GM19467 (cell line): ENCODE results near the gene PCP4.
A peak's percentile ranks its signal among the peaks of the same experiment; 100 is the strongest.

Experiments
- ATAC-seq: cut with Tn5 transposase; IDR thresholded peaks from one replicate; pipeline ENCODE4 v1.9.1; 2021; ENCODE audit warnings: mild to moderate bottlenecking, moderate library complexity; ENCODE audit not compliant: unreplicated experiment

Gene PCP4

GRCh38 chr21:39867198-39867650, at the start of gene PCP4:
Gene PCP4 (plus strand): TSS chr21:39867438. CDS start chr21:39867502, 64 bp downstream.
- ATAC-seq, result peak; percentile 66

GRCh38 chr21:39818557-39818956, 48.7 kb upstream of the PCP4 start:
- ATAC-seq, result no peak

- no peak for ATAC-seq
These were observed 45.2 kb upstream of the PCP4 start for GRCh38 chr21:39822042-39822441.

DNA sequence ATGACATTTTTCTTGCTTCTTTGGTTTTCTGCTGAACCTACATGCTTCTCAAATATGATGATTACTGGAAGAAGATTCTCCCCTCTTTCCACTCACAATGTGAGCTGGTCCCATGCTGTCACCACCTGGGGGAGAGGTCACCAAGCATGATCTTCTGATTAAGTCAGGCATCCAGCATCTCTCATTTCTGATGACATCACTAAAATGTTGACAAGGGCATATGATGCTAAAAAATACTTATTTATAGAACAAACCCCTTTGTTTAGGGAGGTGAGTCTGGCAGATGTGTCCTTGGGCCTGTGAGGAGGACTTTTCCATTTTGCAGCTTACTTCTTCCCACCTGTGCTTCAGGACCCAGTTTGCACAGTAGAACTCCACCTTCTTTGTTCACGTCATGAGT, 42.0 kb upstream of the PCP4 start:
- no peak for ATAC-seq

DNA sequence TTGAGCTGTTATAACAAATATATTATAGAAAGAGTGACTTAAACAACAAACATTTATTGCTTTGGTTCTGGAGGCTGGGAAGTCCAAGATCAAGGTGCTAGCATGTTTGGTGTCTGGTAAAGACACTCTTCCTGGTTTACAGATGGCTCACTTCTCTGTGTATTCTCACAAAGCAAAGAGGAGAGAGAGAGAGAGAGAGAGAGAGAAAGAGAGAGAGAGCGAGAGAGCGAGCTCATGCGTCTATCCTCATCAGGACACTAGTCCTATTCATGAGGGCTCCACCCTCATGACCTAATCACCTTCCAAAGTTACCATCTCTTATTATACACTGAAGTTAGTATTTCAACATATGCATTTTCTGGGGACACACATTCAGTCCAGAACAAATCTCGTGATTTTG, 32.7 kb upstream of the PCP4 start:
- ATAC-seq, result no peak

DNA sequence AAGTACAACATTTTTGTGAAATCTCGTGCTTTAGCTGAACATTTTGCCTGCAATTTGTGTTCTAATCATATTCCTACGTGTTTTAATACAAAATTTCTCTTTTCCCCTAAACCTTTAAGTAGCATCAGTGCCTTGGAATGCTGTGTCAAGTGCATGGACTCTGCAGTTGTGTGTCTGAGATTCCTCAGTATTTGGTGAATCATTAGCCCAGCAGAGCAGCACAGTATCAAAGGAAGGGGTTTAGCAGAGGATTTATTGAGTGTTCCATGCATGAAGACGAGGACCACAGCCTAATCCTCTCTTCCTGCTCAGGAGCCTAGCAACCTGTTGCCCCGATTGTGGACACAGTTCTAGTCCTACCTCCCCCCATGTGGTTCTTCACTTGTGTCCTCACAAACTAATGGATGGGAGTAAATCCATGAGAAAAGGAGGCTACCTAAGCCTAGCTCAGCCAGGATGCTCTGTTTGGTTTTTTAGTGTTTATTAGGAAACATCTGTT, 29.3 kb upstream of the PCP4 start:
- no peak for ATAC-seq

DNA sequence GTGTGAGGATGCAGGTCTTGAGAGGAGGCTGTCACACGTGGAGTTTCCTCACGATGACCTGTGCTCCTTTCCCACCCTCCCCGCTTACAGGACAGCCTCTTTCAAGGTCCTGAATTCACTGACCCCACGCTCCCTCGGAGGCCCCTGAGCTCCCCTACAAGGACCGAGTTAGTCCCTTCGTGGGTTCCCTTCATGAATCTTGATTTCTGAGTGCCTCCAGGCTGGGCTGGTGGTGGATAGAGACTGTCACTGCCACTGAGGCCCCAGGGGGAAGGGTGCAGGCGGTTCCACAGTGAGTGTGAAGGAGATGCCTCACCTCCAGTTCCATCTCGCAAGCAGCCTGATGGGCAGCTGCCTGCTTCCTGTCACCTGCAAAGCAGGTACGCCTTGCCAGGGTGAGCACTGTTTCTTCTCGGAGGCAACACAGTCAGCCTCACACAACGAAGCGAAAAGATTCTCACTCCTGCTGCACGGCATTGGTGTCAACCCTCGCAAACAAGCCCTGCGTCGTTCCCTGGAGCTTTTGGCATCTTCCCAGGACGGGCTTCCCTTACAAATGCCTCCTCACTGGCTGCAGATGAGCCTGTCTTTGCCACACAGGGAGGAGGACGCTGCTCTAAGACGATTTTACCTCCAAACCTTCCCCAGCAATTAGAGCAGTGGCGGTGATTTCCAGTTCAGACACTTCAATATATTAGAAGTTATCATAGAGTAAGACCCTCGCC, 26.7 kb upstream of the PCP4 start:
- no peak for ATAC-seq

DNA sequence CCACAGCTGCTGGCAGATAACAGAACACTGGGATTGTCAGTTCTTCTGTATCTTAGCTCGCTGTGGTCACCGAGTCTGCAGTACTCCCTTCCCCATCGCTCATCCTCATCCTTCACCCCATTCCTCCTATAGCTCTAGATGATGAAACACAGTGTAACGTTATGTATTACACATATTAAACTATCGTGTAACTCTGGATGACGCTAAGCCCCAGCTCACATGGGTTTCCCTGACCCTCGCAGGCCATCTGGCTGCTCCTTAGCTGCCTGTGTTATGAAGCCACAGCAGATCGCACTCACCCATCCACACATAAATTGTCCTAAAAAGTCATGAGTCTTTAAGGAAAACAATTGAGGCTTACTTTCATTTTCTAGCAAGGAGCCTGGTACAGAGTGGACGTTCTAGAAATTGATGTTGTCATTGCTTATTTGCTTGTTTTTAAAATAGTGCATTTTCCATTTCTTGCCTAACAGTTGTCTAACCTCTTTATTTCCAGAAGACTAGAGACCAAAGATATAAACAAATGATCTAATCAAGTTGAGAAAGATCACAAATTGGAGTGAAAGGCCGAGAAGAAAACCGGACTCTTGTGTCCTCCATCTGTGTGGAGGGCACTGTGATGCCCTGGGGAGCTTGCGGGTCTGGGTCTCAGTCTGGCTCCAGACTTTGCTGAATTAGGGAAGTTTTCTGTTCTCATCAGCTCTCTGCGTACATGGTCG, 24.3 kb upstream of the PCP4 start:
- ATAC-seq, result no peak

DNA sequence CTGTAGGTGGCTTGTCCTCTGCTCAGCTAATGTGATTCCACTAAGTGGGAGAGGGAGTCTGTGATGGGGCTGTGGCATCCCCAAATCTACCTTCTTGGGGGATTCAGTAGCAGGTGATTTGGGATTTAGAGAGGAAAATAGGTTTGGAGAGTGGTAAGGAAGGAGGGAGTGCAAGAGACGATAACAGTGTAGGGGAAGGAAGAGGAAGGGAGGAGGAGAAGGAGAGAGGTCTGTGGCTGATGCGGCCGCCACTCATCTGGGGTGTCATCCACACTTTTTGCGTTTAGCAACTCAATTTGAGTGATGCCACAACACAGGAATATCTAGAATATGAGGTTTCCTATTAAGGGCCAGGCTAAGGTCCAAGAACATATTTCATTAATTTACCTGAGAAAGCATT, 23.8 kb upstream of the PCP4 start:
- ATAC-seq, result no peak

DNA sequence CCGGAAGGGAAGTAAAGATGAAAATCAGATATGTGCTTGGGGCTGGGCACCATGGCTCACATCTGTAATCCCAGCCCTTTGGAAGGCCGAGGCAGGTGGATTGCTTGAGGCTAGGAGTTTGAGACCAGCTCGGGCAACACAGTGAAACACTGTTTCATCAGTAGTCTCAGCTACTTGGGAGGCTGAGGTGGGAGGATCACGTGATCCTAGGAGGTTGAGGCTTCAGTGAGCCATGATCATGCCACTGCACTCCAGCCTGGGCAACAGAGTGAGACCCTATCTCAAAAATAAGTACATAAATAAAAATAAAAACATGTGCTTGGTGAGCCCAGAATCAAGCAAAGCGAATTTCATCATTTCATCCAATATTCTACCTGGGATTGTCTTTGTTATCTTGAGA, 23.3 kb upstream of the PCP4 start:
- ATAC-seq, result no peak

GRCh38 chr21:39845571-39846130, 21.6 kb upstream of the PCP4 start:
- no peak for ATAC-seq

- no peak for ATAC-seq
These were observed 19.4 kb upstream of the PCP4 start for GRCh38 chr21:39847877-39848276.

GRCh38 chr21:39849014-39849655, 18.1 kb upstream of the PCP4 start:
- ATAC-seq, result no peak

GRCh38 chr21:39850333-39850732, 16.9 kb upstream of the PCP4 start:
- ATAC-seq, result no peak

- ATAC-seq, result no peak
These were observed 16.1 kb upstream of the PCP4 start for GRCh38 chr21:39851002-39851618.

- ATAC-seq, result no peak
These were observed 15.1 kb upstream of the PCP4 start for GRCh38 chr21:39852021-39852721.

DNA sequence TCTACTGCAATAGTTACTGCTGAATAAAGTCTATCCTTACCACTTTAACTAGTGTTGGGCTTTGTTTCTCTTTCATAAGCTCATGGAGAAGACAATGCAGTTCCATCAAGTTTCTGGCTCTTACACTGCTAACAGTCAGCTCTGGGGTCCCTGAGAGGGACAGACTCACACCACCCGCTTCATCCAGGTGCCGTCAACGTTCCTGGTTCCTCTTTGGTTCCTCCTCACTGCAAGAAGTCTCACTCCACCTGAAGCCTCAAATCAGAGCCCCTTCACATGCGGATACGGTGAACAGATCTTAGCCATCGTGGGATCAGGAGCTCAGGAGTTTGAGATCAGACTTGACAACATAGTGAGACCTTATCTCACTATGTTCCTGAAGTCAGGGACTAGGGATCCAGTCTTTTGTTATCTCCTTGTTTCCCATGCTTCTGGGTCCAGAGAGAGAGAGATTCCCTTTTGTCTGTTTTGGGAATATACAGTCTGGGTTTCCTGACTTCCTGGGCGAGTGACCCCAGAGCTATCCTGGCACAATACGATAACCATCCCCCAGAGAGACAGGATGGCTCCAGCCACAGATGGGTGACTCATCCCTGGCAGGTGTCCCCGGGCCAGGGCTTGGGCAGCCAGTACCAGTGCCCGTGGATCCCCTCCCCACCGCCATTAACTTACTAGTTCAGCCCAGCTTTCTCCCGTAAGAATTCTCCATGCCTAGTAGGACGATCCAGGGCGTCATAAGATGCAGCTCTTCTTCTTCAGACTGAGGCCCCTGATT, 14.3 kb upstream of the PCP4 start:
- ATAC-seq, result no peak

GRCh38 chr21:39854572-39854971, 12.7 kb upstream of the PCP4 start:
- no peak for ATAC-seq

DNA sequence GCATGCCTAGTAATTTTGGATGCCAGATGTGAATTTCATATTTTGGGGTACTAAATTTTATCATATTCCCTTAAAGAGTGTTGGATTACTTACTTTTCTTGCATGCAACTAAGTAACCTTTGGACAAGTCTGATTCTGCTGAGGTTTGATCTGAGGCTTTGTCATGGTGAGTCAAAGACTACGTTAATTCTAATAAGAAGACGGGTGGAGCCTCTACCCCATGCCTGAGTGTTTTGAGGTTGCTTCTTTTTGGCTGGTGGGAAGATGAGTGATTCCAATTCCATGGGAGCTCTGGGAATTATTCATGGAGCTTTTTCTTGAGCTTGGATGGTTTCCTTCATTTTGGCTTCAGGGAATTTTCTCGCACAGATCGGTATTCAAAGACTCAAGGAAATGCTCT, 11.6 kb upstream of the PCP4 start:
- ATAC-seq, result no peak

- ATAC-seq, result no peak
These were observed 6.6 kb upstream of the PCP4 start for GRCh38 chr21:39860600-39860999.
